GM19397 (cell line): ENCODE data around the gene NRF1.
"Not testable (repeated sequence)": the region's sequence is repeated elsewhere in the genome, so short reads cannot be mapped to it uniquely, and the experiment has no call there.

Source experiments
- ATAC-seq: cut with Tn5 transposase; IDR thresholded peaks from one replicate; pipeline ENCODE4 v1.9.1; 2021; ENCODE audit warnings: mild to moderate bottlenecking, moderate library complexity; ENCODE audit not compliant: unreplicated experiment

The NRF1 gene

DNA sequence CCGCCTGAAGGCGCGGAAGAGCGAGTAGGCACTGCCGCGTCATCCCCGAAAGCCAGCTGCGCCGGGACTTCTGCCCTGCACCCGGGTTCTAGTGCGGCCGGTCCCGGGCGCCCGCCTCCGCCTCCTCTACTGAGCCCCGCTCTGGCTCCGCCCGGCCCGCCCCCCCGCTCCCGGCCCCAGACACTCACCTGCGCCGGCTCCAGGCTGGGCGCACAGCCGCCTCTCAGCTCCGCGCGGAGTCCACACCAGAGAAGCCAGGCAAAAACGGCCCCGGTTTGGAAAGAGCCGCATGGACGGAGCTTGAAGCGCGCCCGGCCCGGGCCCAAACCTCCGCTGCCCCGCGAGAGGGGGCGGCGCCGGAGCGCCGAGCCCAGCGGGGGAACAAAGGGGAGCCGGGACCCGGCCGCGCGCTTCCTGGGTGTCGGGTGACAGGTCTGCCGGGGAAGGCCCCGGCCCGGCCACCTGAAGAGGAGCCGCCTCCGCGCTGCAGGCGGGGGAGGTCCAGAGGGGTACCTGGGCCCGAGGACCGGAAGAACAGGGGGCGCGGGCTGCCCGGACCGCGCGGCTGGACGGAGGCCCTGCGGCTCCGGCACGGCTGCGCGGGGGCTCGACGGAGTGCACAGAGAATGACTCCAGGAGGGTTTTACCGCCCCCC, 168.2 kb downstream of the NRF1 start:
- no peak for ATAC-seq

- no peak for ATAC-seq
These were observed 168.9 kb downstream of the NRF1 start for GRCh38 chr7:129780257-129780973.

- ATAC-seq: no peak
These were observed 169.7 kb downstream of the NRF1 start for GRCh38 chr7:129780974-129781927.

- ATAC-seq: no peak
These were observed 170.7 kb downstream of the NRF1 start for GRCh38 chr7:129781928-129782817.

DNA sequence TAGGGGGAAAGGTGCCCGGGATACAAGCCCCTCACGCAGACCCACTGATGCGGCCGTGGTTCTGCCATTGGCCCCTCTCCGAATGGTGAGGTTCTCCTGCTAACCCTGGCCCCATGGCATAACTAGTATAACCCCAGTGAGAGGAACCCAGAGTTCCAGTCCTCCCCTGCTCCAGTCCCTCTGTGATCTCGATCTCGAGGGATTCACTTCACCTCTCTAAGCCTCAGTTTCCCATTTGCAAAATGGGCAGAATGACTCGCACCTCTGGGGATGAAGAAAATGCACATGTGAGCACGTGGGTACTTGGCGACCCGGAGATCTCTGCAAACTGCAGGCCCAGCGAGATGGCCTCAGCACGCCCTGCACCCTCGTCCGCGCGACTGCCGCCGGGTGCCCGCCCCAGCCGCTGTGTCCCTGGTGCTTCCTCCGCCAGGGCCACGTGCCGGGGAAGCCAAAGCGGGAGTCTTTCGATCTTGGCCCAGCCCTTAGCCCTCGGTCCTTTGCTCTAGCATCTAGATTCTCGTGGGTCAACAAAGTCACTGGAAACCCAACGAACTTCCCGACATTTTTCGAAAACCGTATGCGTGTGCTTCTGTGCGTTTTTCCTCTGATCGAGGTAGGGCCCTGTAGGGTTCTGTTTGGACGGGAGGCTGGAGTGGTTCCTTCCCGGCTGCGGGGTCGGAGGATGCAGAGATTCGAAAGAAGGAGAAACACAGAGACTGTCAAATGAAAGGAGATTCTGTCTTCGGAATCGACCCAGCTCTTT, 171.5 kb downstream of the NRF1 start:
- no peak for ATAC-seq

DNA sequence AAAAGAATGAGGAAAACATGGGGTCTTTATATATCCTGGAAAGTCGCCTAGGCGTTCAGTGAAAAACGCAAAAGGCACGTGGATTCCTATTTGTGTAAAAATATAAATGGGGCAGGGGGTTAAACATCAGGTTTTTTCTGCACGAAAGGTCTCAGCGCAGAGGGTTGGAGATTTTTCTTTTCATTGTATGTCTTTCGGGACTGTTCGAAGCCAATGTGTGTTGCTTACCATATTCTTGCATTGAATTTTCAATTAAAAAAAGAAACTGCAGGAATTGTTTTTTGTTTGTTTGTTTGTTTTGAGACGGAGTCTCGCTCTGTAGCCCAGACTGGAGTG, 172.0 kb downstream of the NRF1 start:
- ATAC-seq: no peak

DNA sequence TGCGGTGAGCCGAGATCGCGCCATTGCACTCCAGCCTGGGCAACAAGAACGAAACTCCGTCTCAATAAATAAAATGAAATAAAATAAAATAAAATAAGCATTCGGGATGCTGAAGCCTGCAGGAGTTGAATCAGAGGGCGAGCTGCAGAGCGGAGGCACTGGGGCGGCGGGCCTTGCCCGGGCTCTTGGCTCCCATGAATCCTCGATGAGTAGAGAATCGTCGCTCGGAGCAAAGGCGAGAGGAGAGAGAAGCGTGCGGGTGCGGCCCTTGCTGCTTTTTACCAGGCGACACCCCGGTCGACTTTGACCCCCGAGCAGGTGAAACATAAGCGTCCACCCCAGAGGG, 172.9 kb downstream of the NRF1 start:
- ATAC-seq: no peak

DNA sequence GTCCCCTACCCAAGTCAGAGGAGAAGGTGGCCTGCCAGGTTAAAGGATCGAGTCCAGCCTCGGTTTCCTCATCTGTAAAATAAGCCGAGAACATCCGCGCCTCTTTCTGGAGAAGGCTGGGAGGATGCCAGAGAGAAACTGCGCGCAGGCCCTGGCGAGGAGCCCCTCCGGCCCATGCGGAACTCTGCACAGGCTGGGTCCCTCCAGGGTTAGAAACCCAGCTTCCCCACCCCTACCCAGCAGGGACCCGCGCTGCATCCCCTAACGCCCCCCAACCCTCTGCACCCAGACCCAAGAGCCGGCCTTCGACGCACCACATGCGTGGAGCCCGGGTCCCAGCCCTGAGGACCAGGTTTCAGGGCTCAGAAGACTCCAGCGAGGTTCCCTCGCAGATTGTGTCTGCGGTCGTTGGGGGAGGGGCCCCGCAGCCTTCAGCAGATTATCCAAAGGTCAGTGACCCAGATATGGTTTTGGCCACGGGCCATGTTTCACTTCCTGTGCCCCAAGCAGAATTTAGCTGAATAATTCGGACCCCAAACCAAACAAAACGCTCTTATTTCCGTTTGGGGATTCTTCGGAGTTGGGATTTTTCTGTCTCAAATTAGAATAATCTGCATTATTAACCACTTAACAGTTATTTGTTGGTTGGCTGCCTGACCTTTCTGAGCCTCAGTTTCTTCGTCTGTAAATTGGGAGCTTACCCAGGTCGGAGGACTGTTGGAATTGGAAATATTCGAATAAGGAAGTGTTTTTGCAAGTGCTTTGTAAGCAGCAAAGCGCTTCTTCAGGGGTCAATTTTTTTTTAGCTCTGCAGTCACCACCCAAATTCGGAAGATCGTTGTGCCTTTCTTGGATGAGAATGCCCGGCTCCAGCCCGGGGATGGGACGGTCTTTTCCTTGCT, 173.5 kb downstream of the NRF1 start:
- no peak for ATAC-seq

DNA sequence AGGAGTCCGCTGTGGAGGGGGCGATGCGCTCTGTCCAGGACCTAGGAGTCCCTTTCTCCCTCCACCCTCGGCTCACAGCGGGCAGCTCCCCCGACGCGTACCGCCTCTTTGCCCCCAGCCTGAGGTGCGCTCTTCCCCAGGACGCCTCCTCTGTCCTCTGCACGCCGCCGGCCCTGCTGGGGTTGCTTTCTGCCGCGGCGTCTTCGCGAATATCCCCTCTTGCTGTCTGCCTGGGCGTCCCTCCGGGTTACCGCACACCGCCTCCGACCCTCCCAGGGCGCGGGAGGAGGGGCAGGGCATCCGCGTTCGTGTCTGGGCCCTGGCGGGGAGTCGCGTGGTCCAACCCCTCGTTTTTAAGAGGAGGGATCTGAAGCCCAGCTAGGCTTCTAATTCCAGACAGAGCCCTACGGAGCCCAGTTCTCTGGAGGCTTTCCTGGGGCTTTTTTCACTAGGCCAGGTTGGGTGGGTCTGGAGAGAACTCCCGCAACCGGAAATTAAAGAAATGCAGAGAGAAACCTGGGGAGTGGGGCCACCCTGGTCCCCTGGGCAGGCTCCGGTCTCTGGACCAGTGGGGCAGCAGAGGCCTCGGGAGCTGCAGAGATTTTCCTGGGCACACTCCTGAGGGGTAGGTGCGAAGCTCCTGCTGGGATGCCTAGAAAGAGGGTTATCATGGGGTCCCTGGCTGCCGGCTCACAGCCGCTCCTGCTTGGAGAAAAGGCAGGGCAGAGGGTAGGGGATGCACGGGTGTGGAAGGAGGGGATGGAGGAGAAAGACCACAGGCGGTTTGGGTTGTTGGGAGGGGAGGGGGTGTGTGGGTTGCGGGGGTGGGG, 174.4 kb downstream of the NRF1 start:
- ATAC-seq: no peak

- ATAC-seq: no peak
These were observed 175.5 kb downstream of the NRF1 start for GRCh38 chr7:129786825-129787563.

DNA sequence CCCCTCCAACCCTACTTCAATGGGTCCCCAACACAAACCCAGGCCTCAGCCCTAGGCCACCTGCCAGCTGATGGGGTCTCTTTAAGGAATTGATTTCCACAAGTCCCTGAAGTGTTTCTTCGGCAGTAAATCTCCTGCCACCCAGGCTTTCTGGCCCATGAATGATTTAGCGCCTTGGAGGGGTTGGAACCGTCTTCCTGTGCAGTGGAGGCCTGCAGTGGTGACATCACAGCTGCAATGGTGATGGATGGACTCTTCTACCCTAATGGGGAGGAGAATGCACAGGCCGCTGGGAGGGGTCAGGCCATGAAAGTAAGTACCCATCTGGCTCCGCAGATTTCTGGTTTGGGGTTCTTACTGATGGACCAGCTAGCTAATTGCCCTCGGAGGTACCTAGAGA, 177.5 kb downstream of the NRF1 start:
- ATAC-seq: no peak

DNA sequence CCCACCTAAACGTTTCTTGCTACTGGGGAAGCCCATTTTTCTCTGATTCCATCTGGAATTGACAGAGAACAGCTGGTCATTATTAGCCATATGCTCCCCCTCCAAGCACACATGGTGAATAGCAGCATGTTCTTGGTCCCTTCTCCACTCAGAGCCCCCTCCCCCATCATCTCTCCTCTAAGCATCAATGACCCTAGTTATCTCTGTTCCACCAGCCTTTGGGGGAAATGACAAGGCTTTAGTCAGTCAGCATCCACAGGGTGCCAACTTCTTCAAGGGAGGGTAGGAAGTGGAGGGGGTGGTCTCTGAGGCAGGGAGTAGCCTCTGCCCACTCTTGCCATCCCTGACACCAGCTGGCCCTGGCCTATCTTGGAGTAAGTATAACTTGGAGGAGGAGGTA, 178.1 kb downstream of the NRF1 start:
- no peak for ATAC-seq

- ATAC-seq: no peak
These were observed 178.6 kb downstream of the NRF1 start for GRCh38 chr7:129790136-129790535.

GRCh38 chr7:129792721-129793120, 181.2 kb downstream of the NRF1 start:
- ATAC-seq: no peak

DNA sequence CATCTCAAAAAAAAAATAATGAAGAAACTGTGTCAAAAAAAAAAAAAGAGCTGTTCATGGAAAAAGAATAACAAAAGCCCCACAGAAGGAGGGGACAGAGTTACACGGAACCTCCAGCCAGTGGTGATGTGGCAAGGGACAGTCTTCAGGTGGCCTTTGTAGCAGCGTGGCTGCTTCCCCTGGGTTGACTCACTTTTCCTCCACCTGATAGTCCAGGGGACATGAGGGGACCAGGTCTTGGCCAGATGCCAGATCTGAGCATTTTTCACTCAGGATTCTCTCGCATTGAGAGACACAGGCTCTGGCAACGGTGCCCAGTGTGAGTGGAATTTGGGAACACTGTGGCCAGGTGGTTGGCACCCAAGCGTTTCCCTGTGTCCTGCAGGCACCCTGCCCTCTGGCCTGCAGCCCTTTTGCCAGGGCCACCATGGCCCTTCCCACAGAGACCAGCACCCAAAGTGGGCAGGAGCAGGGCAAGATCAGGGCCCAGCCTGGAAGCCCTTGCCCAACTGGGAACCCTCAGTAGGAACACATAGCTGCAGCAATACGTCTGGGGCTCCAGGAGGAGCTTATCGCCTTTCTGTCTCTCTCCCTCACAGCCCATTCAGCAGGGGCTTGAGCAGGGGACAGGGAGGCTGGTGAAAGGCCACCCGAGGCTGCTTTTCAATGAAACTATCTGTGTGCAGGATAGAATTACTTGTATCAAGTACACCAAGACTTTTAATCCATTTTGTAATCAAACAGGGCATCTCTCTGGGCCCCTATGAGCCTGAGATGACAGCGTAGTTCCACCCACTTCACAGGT, 182.2 kb downstream of the NRF1 start:
- ATAC-seq: no peak

GRCh38 chr7:129794461-129794860, 182.9 kb downstream of the NRF1 start:
- not testable (repeated sequence) for ATAC-seq
